HCT116 (cell line): ENCODE results near the gene TARS1. TPM values are rescaled to one million over a fixed set of nuclear protein-coding genes. Genes with fewer than 3 reads are reported as not detected.

Experiments used
- ATAC-seq: fragments of 200-7000 bp; cut with Tn5 transposase; 2 replicates; pipeline ENCODE4 v1.9.1; 2020; ENCODE audit warnings: mild to moderate bottlenecking, moderate library complexity
- BruUV-seq: library from RNA; stranded (reverse); fragments of 400-500 nt; replicated peaks from 2 replicates; lab custom pipeline; 2021; lab: Mats Ljungman, UMichigan
- CTCF ChIA-PET: fragments of 300-600 bp; sonication (Branson Sonifier 250); formaldehyde crosslinking; loops from one replicate; lab custom pipeline; 2021; ENCODE audit warnings: antibody characterized with exemption; lab: Charles Lee
- POLR2A ChIA-PET: fragments of 300-600, 350-600 bp; sonication (Branson Sonifier 250); formaldehyde crosslinking; loops from one replicate; lab custom pipeline; 2021; ENCODE audit warnings: antibody characterized with exemption; lab: Charles Lee
- RAD21 ChIA-PET, 2 experiments: fragments of 300-600 bp; sonication (Branson Sonifier 250); formaldehyde crosslinking; loops; one replicate each; lab custom pipeline; 2023; ENCODE audit warnings: low total read pairs in 2 of 2; ENCODE audit not compliant: uncharacterized antibody in 2 of 2, unreplicated experiment in 2 of 2, low non-redundant PET in 1 of 2; lab: Charles Lee
- DNase-seq: peaks from one replicate; pipeline ENCODE4 v3.0.0-alpha.2; 2010; ENCODE audit warnings: low read depth, low spot score
- H2AFZ ChIP-seq: fragments of 200-600 bp; shearing (Covaris generic), sonication (generic); 2 replicates; pipeline ENCODE4 v1.6.1; 2017; ENCODE audit warnings: low read depth, mixed run types, mixed read lengths, antibody characterized with exemption, low read length; ENCODE audit not compliant: poor library complexity, severe bottlenecking
- H3K27ac ChIP-seq: 2 replicates; pipeline ENCODE4 v1.5.1; 2012; ENCODE audit warnings: low read depth, low read length
- H3K27me3 ChIP-seq: fragments of 200-600 bp; sonication (generic); 2 replicates; pipeline ENCODE4 v1.6.1; 2016; ENCODE audit warnings: mixed run types, low read length, mixed read lengths; ENCODE audit not compliant: insufficient read depth
- H3K36me3 ChIP-seq, 2 experiments: fragments of 200-500 bp in 1 of 2; fragments of 200-600 bp in 1 of 2; sonication (Bioruptor generic) in 1 of 2; sonication (generic) in 1 of 2; 2 replicates each; pipeline versions ENCODE4 v1.5.1 to v1.6.1; 2014 to 2016; ENCODE audit warnings: low read length in 2 of 2, inconsistent platforms in 1 of 2, mixed read lengths in 1 of 2, mixed run types in 1 of 2; ENCODE audit not compliant: insufficient read depth in 2 of 2, control insufficient read depth in 1 of 2
- H3K4me1 ChIP-seq, 2 experiments: fragments of 200-600 bp in 1 of 2; sonication (generic) in 1 of 2; 2 replicates each; pipeline versions ENCODE4 v1.5.1 to v1.6.1; 2012 to 2017; ENCODE audit warnings: low read length in 2 of 2, inconsistent platforms in 1 of 2, mild to moderate bottlenecking in 1 of 2, mixed read lengths in 1 of 2, mixed run types in 1 of 2, moderate library complexity in 1 of 2; ENCODE audit not compliant: insufficient read depth in 2 of 2, control insufficient read depth in 1 of 2
- H3K4me2 ChIP-seq: fragments of 200-600 bp; sonication (generic); 2 replicates; pipeline ENCODE4 v1.6.1; 2017; ENCODE audit warnings: mixed run types, low read length, mixed read lengths
- H3K4me3 ChIP-seq, 2 experiments: fragments of 200-600 bp in 1 of 2; sonication (generic) in 1 of 2; replicated peaks in 1 of 2; 2 replicates each; pipeline ENCODE4 v1.5.1; 2011 to 2016; ENCODE audit warnings: low read length in 2 of 2, control low read depth in 1 of 2, low read depth in 1 of 2, mild to moderate bottlenecking in 1 of 2, mixed read lengths in 1 of 2, mixed run types in 1 of 2
- H3K79me2 ChIP-seq: fragments of 200-600 bp; sonication (generic); 2 replicates; pipeline ENCODE4 v1.6.1; 2017; ENCODE audit warnings: mild to moderate bottlenecking, mixed run types, low read length, moderate library complexity, mixed read lengths; ENCODE audit not compliant: insufficient read depth
- H3K9ac ChIP-seq: fragments of 200-600 bp; sonication (generic); 2 replicates; pipeline ENCODE4 v1.6.1; 2016; ENCODE audit warnings: low read length, mixed read lengths
- H3K9me2 ChIP-seq: fragments of 200-600 bp; sonication (generic), shearing (Covaris generic); 2 replicates; pipeline ENCODE4 v1.6.1; 2017; ENCODE audit warnings: mixed run types, mild to moderate bottlenecking, moderate library complexity; ENCODE audit not compliant: insufficient read depth
- H3K9me3 ChIP-seq, 2 experiments: fragments of 200-500 bp in 1 of 2; fragments of 200-600 bp in 1 of 2; sonication (Bioruptor generic) in 1 of 2; sonication (generic) in 1 of 2; 2 replicates each; pipeline ENCODE4 v1.6.1; 2014 to 2017; ENCODE audit warnings: low read length in 2 of 2, mixed read lengths in 2 of 2, inconsistent platforms in 1 of 2, low read depth in 1 of 2, mild to moderate bottlenecking in 1 of 2, mixed run types in 1 of 2, moderate library complexity in 1 of 2; ENCODE audit not compliant: control insufficient read depth in 1 of 2, insufficient read depth in 1 of 2
- H4K20me1 ChIP-seq: fragments of 200-600 bp; sonication (generic), shearing (Covaris generic); 2 replicates; pipeline ENCODE4 v1.6.1; 2017; ENCODE audit warnings: mixed run types, mild to moderate bottlenecking, moderate library complexity; ENCODE audit not compliant: insufficient read depth
- CBX3 ChIP-seq: IDR thresholded peaks from 2 replicates; pipeline ENCODE4 v1.6.1; 2012; ENCODE audit warnings: low read depth
- CEBPB ChIP-seq: IDR thresholded peaks from 2 replicates; pipeline ENCODE4 v1.6.1; 2012; ENCODE audit warnings: low read depth
- FOSL1 ChIP-seq: IDR thresholded peaks from 2 replicates; pipeline ENCODE4 v1.6.1; 2012; ENCODE audit warnings: low read depth
- JUND ChIP-seq: IDR thresholded peaks from 2 replicates; pipeline ENCODE4 v1.6.1; 2012
- SP1 ChIP-seq: IDR thresholded peaks from 2 replicates; pipeline ENCODE4 v1.6.1; 2012; ENCODE audit warnings: low read depth
- SRF ChIP-seq: IDR thresholded peaks from 2 replicates; pipeline ENCODE4 v1.6.1; 2012; ENCODE audit warnings: low read depth
- TCF7L2 ChIP-seq: IDR thresholded peaks from 2 replicates; pipeline ENCODE4 v1.7.0; 2011; ENCODE audit warnings: borderline replicate concordance, inconsistent platforms; ENCODE audit not compliant: insufficient read depth, insufficient read length; ENCODE audit errors: extremely low read depth
- YY1 ChIP-seq: IDR thresholded peaks from 2 replicates; pipeline ENCODE4 v1.6.1; 2011; ENCODE audit warnings: low read length, low read depth, moderate library complexity, mild to moderate bottlenecking; ENCODE audit not compliant: insufficient replicate concordance; ENCODE audit errors: extremely low read depth
- intact Hi-C: fragments of 100-400 bp; cut with micrococcal nuclease; formaldehyde crosslinking; loops from 2 replicates; pipeline ENCODE4 v1.10.0; 2022
- total RNA-seq: library from RNA; stranded (reverse); gene quantifications from one replicate; pipeline ENCODE4 v1.2.1, GENCODE V29; 2021; ENCODE audit not compliant: unreplicated experiment
- TF ChIP-seq, protein P1 (sequence below): IDR thresholded peaks from 2 replicates; pipeline ENCODE4 v1.6.1; 2012; ENCODE audit warnings: low read depth

Gene TARS1
- total RNA-seq, 1 experiment from 2014 or later, result 291 TPM

DNA sequence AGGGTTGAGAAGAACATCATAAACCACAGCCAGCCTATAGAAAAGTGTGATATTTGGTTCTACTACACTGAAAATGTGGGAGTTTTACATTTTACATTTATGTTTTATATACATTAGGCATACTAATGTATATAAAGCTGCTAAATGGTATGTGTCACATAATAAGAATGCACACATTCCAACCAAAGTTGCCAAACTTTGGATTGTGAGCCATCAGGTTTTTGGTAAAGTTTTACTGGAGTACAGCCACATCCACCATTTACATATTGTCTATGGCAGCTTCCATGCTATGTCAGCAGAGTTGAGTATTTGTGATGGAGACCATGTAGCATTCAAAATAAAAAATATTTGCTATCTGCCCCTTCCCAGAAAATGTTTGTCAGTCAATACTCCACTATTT, 23.1 kb upstream of the TARS1 start:
- H3K9ac ChIP-seq, result no peak overlapping the region
- ATAC-seq (no peak), DNase-seq (no peak)
- H3K27me3 ChIP-seq, result no peaks in the 10 kb centered on the region
- intact Hi-C loops, result no loop called here
- no peaks in the 10 kb centered on the region for H3K4me1 ChIP-seq
- POLR2A ChIA-PET, result no interaction called here
- no peaks in the 10 kb centered on the region for H3K9me3 ChIP-seq
- H3K79me2 ChIP-seq, result no peaks in the 10 kb centered on the region
- BruUV-seq, result no TSS peak
- H3K4me2 ChIP-seq, result no peak overlapping the region
- no peak overlapping the region for H3K27ac ChIP-seq
- no peaks in the 10 kb centered on the region for H3K36me3 ChIP-seq
- no peaks in the 10 kb centered on the region for H4K20me1 ChIP-seq
- H2AFZ ChIP-seq, result no peak overlapping the region
- TF ChIP-seq, protein P1, sequence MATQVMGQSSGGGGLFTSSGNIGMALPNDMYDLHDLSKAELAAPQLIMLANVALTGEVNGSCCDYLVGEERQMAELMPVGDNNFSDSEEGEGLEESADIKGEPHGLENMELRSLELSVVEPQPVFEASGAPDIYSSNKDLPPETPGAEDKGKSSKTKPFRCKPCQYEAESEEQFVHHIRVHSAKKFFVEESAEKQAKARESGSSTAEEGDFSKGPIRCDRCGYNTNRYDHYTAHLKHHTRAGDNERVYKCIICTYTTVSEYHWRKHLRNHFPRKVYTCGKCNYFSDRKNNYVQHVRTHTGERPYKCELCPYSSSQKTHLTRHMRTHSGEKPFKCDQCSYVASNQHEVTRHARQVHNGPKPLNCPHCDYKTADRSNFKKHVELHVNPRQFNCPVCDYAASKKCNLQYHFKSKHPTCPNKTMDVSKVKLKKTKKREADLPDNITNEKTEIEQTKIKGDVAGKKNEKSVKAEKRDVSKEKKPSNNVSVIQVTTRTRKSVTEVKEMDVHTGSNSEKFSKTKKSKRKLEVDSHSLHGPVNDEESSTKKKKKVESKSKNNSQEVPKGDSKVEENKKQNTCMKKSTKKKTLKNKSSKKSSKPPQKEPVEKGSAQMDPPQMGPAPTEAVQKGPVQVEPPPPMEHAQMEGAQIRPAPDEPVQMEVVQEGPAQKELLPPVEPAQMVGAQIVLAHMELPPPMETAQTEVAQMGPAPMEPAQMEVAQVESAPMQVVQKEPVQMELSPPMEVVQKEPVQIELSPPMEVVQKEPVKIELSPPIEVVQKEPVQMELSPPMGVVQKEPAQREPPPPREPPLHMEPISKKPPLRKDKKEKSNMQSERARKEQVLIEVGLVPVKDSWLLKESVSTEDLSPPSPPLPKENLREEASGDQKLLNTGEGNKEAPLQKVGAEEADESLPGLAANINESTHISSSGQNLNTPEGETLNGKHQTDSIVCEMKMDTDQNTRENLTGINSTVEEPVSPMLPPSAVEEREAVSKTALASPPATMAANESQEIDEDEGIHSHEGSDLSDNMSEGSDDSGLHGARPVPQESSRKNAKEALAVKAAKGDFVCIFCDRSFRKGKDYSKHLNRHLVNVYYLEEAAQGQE, result no peak
- TF ChIP-seq CEBPB (no peak), YY1 (no peak), FOSL1 (no peak), SP1 (no peak), JUND (no peak), SRF (no peak), TCF7L2 (no peak), CBX3 (no peak)
- H3K9me2 ChIP-seq, result no peaks in the 10 kb centered on the region
- RAD21 ChIA-PET, result no interaction called here
- CTCF ChIA-PET, result no interaction called here
- no peak overlapping the region for H3K4me3 ChIP-seq
